ENCODE measurements around the gene AUP1.
"Not testable (repeated sequence)": the region's sequence is repeated elsewhere in the genome, so short reads cannot be mapped to it uniquely, and the experiment has no call there.

The AUP1 gene

GRCh38 chr2:74495440-74495839 lies 34.1 kb downstream of the AUP1 start:
- no peak for DNase-seq

GRCh38 chr2:74493546-74493945 lies 36.0 kb downstream of the AUP1 start:
- no peak for DNase-seq

- DNase-seq, result no peak
Measured at GRCh38 chr2:74491648-74492544, 37.6 kb downstream of the AUP1 start.

- no peak for DNase-seq
Measured at GRCh38 chr2:74489906-74490305, 39.6 kb downstream of the AUP1 start.

GRCh38 chr2:74488643-74489481 lies 40.6 kb downstream of the AUP1 start:
- DNase-seq, result no peak

GRCh38 chr2:74486141-74486540 lies 43.4 kb downstream of the AUP1 start:
- no peak for DNase-seq

- DNase-seq, result not testable (repeated sequence)
Measured at GRCh38 chr2:74483675-74484164, 45.8 kb downstream of the AUP1 start.

- DNase-seq, result peak; percentile 84 to 95 (median 90)
Measured at GRCh38 chr2:74482801-74483674, 46.5 kb downstream of the AUP1 start, which contains the start of the genes CCDC142 and TTC31. Gene CCDC142, minus strand, starts transcription at chr2:74482998. Its CDS starts 161 bp downstream, at chr2:74482837. Gene TTC31, plus strand, starts transcription at chr2:74483081. Its CDS starts 15 bp downstream, at chr2:74483096.

- peak; percentile 27 to 68 (median 39) for DNase-seq
Measured at GRCh38 chr2:74481961-74482800, 47.3 kb downstream of the AUP1 start.

- no peak for DNase-seq
Measured at GRCh38 chr2:74481431-74481830, 48.1 kb downstream of the AUP1 start.
